Upper lobe of right lung (tissue), 1 donor: ENCODE data around the gene SIPA1. TPM values are rescaled to one million over a fixed set of nuclear protein-coding genes. Genes with fewer than 3 reads are reported as not detected.
A peak's percentile ranks its signal among the peaks of the same experiment; 100 is the strongest.

Experiments
- ATAC-seq: fragments of 200-7000 bp; cut with Tn5 transposase; one replicate; pipeline ENCODE4 v1.9.1; 2020; ENCODE audit warnings: mild to moderate bottlenecking, moderate library complexity
- DNase-seq: peaks from one replicate; pipeline ENCODE4 v3.0.0-alpha.2; 2020
- H3K27ac ChIP-seq: fragments of 200-600 bp; one replicate; pipeline ENCODE4 v1.8.0; 2022
- H3K27me3 ChIP-seq: fragments of 200-600 bp; one replicate; pipeline ENCODE4 v1.8.0; 2022; ENCODE audit warnings: mild to moderate bottlenecking
- H3K36me3 ChIP-seq: fragments of 200-600 bp; one replicate; pipeline ENCODE4 v1.8.0; 2022
- H3K4me1 ChIP-seq: fragments of 200-600 bp; one replicate; pipeline ENCODE4 v1.8.0; 2022
- H3K4me3 ChIP-seq: fragments of 200-600 bp; one replicate; pipeline ENCODE4 v1.8.0; 2022; ENCODE audit warnings: mild to moderate bottlenecking
- H3K9me3 ChIP-seq: fragments of 200-600 bp; one replicate; pipeline ENCODE4 v1.8.0; 2022
- intact Hi-C: fragments of 100-400 bp; cut with DNase I; formaldehyde crosslinking; loops from one replicate; pipeline ENCODE4 v1.11.0; 2022
- total RNA-seq: library from RNA; stranded (reverse); fragmentation: NEBNext Ultra II Directional; extraction: Animal tissue kit (Norgen Biotek cat#: 25700); gene quantifications from one replicate; pipeline ENCODE4 v1.2.1, GENCODE V29; 2021
- TF ChIP-seq, protein P1 (sequence below): fragments of 200-600 bp; IDR thresholded peaks from one replicate; pipeline ENCODE4 v1.8.0; 2022; ENCODE audit warnings: antibody characterized with exemption
- donor health status: DM: no; HTN: yes; CAD: no; lungs with severe emphysema.

Gene SIPA1
- total RNA-seq, 1 donor from 2014 or later = 86.5 TPM

DNA sequence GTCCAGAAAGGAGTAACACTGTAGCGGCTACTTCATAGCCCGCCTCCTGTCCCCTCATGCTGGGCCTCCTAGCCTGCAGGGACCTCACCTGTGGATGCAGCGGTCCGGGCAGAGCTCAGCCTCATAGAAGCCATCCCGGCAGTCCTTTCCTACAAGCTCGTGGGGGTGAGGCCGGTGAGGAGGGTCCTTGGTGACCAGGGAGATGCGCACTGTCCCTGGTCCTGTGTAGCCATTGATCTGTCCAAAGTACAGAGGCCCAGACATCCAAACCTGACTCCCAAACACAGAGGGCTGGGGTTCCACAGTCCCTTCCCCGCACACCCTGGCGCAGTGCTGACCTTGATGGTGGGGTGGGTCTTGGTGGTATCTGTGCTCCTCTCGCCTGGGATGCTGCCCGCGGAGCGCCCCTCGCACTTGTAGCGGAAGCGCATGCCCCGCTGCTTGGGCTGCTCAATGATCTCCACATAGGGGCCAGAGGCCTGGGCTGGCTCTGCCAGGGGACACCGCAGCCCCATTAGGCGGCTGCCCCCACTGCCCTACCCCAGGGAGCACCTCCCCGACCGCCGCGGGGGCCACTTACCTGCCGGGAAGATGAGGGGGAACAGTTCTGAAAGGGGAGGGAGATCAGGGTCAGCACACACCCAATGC is 23.8 kb downstream of the SIPA1 start:
- no peak for ATAC-seq
- intact Hi-C loops = no loop called here
- H3K27ac ChIP-seq = peak overlapping the region; percentile 99
- H3K27me3 ChIP-seq = no peaks in the 10 kb centered on the region
- H3K4me1 ChIP-seq = peaks cover 28% of the 10 kb centered on the region
- H3K4me3 ChIP-seq = peak overlapping the region; percentile 93
- H3K9me3 ChIP-seq = no peaks in the 10 kb centered on the region
- TF ChIP-seq, protein P1, sequence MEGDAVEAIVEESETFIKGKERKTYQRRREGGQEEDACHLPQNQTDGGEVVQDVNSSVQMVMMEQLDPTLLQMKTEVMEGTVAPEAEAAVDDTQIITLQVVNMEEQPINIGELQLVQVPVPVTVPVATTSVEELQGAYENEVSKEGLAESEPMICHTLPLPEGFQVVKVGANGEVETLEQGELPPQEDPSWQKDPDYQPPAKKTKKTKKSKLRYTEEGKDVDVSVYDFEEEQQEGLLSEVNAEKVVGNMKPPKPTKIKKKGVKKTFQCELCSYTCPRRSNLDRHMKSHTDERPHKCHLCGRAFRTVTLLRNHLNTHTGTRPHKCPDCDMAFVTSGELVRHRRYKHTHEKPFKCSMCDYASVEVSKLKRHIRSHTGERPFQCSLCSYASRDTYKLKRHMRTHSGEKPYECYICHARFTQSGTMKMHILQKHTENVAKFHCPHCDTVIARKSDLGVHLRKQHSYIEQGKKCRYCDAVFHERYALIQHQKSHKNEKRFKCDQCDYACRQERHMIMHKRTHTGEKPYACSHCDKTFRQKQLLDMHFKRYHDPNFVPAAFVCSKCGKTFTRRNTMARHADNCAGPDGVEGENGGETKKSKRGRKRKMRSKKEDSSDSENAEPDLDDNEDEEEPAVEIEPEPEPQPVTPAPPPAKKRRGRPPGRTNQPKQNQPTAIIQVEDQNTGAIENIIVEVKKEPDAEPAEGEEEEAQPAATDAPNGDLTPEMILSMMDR = no peak
- peaks cover 49% of the 10 kb centered on the region for H3K36me3 ChIP-seq
- DNase-seq = no peak

DNA sequence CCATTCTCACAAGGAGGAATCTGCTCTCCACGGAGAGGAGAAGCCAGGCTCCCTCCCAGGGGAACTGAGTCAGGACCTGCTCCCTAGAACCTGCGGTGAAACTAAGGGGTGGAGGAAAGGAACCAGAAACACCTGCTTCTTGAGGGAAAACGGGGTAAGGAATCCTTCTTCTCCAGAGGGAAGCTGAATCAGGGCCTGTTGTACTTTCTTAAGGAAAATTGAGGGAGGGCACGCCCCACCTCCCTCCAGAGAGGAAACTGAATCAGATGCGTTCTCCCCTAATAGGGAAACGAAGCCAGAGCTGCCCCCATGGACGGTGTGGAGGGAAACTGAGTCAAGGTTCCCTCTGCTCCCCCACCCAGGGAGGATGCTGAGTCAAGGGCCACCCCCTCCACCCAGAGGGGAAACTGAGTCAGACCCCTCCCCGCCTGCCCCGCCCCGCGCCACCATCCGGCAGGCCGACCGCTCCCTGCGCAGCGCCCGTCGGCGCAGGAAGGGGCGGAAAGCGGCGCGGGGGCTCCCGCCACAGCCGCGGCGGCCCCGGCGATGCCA is 24.4 kb downstream of the SIPA1 start:
- H3K4me1 ChIP-seq = peaks cover 28% of the 10 kb centered on the region
- no peak for ATAC-seq
- H3K27ac ChIP-seq = peak overlapping the region; percentile 99

DNA sequence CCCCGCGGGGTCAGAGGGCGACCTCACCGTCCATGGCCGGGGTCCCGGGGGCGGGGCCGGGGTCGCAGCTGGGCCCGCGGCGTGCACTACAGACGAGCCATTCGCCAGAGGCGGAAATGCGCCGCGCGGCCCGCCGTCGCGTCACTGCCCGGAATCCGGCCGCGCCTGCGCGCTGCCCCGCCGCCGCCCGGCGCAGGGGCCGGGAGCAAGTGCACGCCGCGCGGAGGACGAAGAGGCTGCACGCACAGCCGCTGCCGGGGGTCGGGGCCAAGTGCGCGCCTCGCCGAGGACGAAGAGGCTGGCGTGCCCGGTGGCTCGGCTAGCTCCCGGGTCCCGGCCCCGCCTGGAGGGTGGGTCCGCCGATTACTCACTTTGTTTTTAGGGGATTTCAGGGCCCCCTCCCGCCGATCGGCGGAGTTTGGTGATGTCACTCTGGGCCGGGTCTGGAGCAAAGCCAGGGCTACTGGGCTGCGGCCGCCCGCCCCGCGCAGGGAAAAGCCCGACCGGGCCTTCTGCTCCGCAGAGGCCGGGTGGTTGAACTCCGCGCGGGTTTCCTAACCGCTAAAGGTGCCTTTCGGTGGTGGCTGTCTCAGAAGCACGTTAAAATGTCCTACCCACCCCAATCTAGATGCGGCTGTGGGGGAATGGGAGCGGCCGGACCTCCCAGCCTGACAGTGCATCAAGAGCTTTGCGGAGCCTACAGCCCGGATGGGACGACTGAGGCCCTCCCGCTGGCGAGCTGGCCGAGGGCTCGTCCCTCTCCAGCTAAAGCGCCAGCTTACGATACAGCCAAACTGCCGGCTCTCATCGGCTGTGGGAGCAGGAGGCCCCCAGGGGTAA is 25.1 kb downstream of the SIPA1 start, which contains the start of gene RELA:
TSS of gene RELA (minus strand) at position 118 of the 840 bp plus-strand sequence. CDS start at position 34, 84 bp downstream.
- no peaks in the 10 kb centered on the region for H3K27me3 ChIP-seq
- H3K4me3 ChIP-seq = peak within 1 kb of the TSS; percentile 93
- peaks cover 36% of the 10 kb centered on the region for H3K36me3 ChIP-seq
- no peaks in the 10 kb centered on the region for H3K9me3 ChIP-seq
- peaks cover 28% of the 10 kb centered on the region for H3K4me1 ChIP-seq
- intact Hi-C loops = no loop called here
- TF ChIP-seq, protein P1 = peak; percentile 5
- ATAC-seq (peak; percentile 95), DNase-seq (peak; percentile 96)
- H3K27ac ChIP-seq = peak within 1 kb of the TSS; percentile 99

More for the DNA sequence above, 24.4 kb downstream of the SIPA1 start:
- Histone ChIP-seq H3K36me3 (peaks cover 43% of the 10 kb centered on the region), H3K27me3 (no peaks in the 10 kb centered on the region), H3K4me3 (peak overlapping the region; percentile 93), H3K9me3 (no peaks in the 10 kb centered on the region)
- TF ChIP-seq, protein P1 = no peak
- intact Hi-C loops = no loop called here
- no peak for DNase-seq

DNA sequence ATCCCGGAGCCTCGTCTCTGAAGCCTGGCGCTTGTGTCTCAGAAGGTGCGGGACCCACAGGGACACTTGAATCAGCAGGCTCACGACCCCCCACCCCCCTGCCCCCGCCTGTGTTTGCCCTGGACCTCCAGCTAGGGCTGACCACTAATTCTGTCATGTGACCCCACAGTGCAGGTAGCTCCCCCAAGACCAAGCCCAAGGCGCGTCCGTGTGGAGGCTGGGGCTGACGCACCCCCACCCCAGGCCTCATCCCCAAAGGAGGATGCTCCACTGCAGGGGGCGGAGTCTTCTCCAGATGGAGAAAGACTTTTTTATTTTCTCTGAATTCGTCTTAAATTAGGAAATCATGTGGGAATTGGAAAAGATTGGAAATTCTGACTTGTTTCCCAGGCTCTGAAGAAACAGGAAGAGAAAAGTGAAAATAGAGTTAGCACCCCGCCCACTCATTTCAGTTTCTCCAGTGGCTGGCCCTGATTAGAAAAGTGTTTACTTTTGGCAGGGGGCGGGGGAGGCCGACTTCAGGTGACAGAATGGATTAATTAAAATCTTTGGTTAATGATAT is 25.8 kb downstream of the SIPA1 start:
- no peaks in the 10 kb centered on the region for H3K9me3 ChIP-seq
- H3K4me3 ChIP-seq = peak overlapping the region; percentile 93
- peak overlapping the region; percentile 99 for H3K27ac ChIP-seq
- intact Hi-C loops = no loop called here
- H3K27me3 ChIP-seq = no peaks in the 10 kb centered on the region
- H3K4me1 ChIP-seq = peaks cover 28% of the 10 kb centered on the region
- DNase-seq = peak; percentile 80
- ATAC-seq = peak; percentile 43
- TF ChIP-seq, protein P1 = no peak
- peaks cover 29% of the 10 kb centered on the region for H3K36me3 ChIP-seq

DNA sequence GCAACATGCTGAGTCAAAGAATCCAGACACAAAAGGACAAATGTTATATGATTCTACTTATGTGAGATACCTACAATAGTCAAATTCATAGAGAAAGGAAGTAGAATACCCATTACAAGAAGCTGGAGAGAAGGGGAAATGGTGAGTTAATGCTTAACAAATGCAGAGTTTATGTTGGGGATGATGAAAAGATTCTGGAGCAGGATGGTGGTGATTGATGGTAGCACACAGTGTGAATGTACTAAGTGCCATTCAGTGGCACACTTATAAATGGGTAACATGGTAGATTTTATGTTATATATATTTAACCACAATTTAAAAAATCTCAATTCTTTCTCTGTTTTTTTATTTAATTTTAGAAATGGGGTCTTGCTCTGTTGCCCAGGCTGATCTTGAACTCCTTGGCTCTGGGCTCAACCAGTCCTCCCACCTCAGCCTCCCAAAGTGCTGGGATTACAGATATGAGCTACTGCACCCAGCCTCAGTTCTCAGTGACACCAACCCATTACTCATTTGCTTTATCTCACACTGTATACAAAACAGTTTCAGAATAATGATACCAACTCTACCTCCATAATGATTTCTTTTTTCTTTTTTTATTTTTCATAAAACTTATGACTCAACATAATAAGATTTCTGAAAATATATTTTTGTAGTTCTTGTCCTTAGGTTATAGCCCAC is 34.4 kb downstream of the SIPA1 start:
- TF ChIP-seq, protein P1 = no peak
- Histone ChIP-seq H3K36me3 (no peaks in the 10 kb centered on the region), H3K9me3 (no peaks in the 10 kb centered on the region), H3K4me3 (no peak overlapping the region), H3K27me3 (no peaks in the 10 kb centered on the region), H3K4me1 (no peaks in the 10 kb centered on the region), H3K27ac (no peak overlapping the region)
- intact Hi-C loops = no loop called here
- DNase-seq (no peak), ATAC-seq (no peak)
